ENCODE measurements around the gene PRDX5. TPM values are rescaled to one million over a fixed set of nuclear protein-coding genes. Genes with fewer than 3 reads are reported as not detected.

The PRDX5 gene
- total RNA-seq: 489 and 562 TPM in 2 replicates

- peaks cover 7% of the 10 kb centered on the region for H3K36me3 ChIP-seq (ENCODE audit: control insufficient read depth, insufficient read depth, low read length)
- DNase-seq (ENCODE audit: low read depth): peak; percentile 83
- H3K27me3 ChIP-seq (ENCODE audit: control insufficient read depth, insufficient read depth, low read length): no peaks in the 10 kb centered on the region
- peak within 1 kb of the TSS; percentile 71 for H3K4me3 ChIP-seq (ENCODE audit: low read depth, low read length)
- no peak for TF ChIP-seq CTCF (IDR thresholded peaks at IDR 0.05; ENCODE audit: insufficient read depth, low read length, poor library complexity, severe bottlenecking)
Measured at GRCh38 chr11:64317961-64318765, at the start of gene PRDX5. Gene PRDX5 (plus strand): TSS chr11:64318121. CDS start chr11:64318216, 95 bp downstream.

DNA sequence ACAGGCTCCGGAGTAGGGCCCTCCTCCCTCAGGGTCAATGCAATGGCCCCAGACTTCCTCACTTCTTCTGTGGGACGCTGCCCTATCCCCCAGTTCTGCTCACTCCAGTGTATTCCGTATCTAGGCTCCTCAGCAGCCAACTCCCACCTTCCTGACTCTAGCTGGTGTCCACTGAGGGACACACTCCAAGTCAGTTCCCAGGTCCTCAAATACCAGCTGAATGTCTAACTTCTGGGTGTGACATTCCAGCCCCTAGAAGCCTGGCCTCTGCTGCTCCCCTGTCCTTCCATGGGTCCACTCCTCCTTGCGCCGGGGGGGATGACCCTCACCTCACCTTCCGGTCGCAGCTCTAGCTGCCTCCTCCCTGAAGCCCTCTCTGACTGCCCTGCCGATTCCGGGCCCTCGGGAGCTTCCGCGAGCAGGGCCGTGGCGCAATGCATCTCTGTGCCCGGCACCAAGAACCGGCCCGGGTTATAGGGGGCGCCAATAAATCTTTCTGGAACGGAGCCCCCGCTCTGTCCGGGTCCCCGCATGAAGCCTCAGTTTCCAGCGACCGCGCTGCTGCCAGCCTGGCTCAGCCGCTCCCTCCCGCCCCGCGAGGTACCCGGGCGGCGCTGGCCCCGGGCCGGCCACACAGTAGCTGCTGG, 48.9 kb upstream of the PRDX5 start:
- H3K27me3 ChIP-seq (ENCODE audit: control insufficient read depth, insufficient read depth, low read length): no peaks in the 10 kb centered on the region
- no peak for TF ChIP-seq CTCF (IDR thresholded peaks at IDR 0.05; ENCODE audit: insufficient read depth, low read length, poor library complexity, severe bottlenecking)
- peaks cover 3% of the 10 kb centered on the region for H3K36me3 ChIP-seq (ENCODE audit: control insufficient read depth, insufficient read depth, low read length)
- DNase-seq (ENCODE audit: low read depth): no peak
- H3K4me3 ChIP-seq (ENCODE audit: low read depth, low read length): peak overlapping the region; percentile 73

DNA sequence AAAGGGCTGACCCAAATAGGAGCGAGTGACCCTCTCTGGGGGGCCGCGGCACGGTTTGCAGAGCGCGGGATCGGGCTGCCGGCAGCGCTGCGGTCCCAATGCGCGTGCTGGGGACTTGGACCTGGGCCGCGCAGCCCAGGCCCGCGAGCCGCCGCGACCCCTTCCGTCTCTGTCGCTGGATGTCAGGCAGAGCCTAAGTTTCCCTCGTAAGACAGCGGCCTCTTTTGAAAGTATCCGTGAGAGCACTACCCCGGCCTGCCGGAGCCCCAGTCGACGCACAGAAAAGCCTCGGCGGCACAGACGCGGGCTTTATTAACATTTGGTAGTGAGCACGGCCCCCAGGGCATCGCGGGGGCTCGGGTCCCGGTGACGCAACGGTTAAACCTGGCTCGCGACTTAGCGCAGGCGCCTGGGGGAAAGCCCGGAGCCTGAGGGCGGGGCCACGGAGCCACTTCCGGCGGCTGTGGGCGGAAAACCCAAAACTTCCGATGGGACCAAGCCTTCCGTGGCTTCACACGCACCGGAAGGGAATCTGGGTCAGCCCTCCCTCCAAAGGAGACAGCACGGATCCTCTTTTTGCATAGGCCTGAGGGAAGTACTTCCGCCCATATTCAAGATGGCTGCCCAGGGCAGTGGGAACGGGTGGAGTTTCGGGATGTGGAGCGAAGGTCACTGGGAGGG, 48.2 kb upstream of the PRDX5 start:
- peak; percentile 99 for DNase-seq (ENCODE audit: low read depth)
- H3K27me3 ChIP-seq (ENCODE audit: control insufficient read depth, insufficient read depth, low read length): no peaks in the 10 kb centered on the region
- H3K36me3 ChIP-seq (ENCODE audit: control insufficient read depth, insufficient read depth, low read length): peaks cover 3% of the 10 kb centered on the region
- H3K4me3 ChIP-seq (ENCODE audit: low read depth, low read length): peak overlapping the region; percentile 73
- TF ChIP-seq CTCF (IDR thresholded peaks at IDR 0.05; ENCODE audit: insufficient read depth, low read length, poor library complexity, severe bottlenecking): no peak

DNA sequence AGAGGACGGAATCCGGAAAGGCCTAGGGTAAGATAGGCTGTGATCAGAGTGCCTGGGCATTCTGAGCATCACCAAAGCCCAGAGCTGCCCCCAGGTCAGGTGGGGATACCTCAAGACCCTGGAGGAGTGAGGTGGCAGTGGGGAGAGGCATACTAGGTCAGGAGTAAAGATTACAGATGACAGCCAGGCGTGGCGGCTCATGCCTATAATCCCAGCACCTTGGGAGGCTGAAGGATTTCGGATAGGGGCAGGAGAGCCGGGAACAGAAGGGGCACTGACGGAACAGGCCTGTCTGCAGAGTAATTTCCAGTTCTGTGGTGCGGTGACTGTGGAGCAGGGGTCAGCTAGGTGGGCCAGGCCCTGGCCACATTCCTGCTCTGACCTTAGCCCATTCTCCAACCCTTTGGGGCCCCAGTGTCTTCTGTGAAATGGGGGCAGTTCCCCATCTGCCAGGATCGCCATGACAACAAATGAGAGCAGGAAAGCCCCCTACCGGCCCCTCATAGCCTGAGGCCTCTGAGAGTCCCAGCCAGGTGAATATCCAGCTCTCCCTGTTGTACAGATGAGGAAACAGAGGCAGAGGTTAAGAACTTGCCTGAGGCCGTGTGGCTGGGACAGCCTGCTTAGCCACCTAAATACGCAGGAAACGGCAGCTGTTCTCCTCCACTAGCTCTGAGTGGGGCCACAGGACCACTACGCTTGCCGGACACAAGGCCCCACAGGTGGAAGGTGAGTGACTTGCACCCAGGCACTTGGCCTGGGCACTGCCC, 42.7 kb upstream of the PRDX5 start:
- no peak for DNase-seq (ENCODE audit: low read depth)
- no peaks in the 10 kb centered on the region for H3K27me3 ChIP-seq (ENCODE audit: control insufficient read depth, insufficient read depth, low read length)
- TF ChIP-seq CTCF (IDR thresholded peaks at IDR 0.05; ENCODE audit: insufficient read depth, low read length, poor library complexity, severe bottlenecking): no peak
- no peak overlapping the region for H3K4me3 ChIP-seq (ENCODE audit: low read depth, low read length)
- no peaks in the 10 kb centered on the region for H3K36me3 ChIP-seq (ENCODE audit: control insufficient read depth, insufficient read depth, low read length)

GRCh38 chr11:64275841-64276240, 42.1 kb upstream of the PRDX5 start:
- DNase-seq (ENCODE audit: low read depth): no peak
- Histone ChIP-seq H3K27me3 (ENCODE audit: control insufficient read depth, insufficient read depth, low read length) (no peaks in the 10 kb centered on the region), H3K4me3 (ENCODE audit: low read depth, low read length) (no peak overlapping the region), H3K36me3 (ENCODE audit: control insufficient read depth, insufficient read depth, low read length) (no peaks in the 10 kb centered on the region)
- no peak for TF ChIP-seq CTCF (IDR thresholded peaks at IDR 0.05; ENCODE audit: insufficient read depth, low read length, poor library complexity, severe bottlenecking)
